HepG2 (cell line): Measurements from ENCODE around the gene PRELID1. TPM values are rescaled to one million over a fixed set of nuclear protein-coding genes. Genes with fewer than 3 reads are reported as not detected.

Experiments used
- ERF ChIP-seq: IDR thresholded peaks from 2 replicates; pipeline ENCODE4 v1.6.1; 2018; ENCODE audit warnings: missing biosample characterization, missing genetic modification reagents
- GLI4 ChIP-seq: sonication (generic); formaldehyde crosslinking; IDR thresholded peaks from 2 replicates; pipeline ENCODE4 v1.5.1; 2020; ENCODE audit warnings: missing genetic modification reagents, mild to moderate bottlenecking, moderate library complexity, borderline replicate concordance
- HDAC2 ChIP-seq: sonication (generic); formaldehyde crosslinking; IDR thresholded peaks from 2 replicates; pipeline ENCODE4 v1.4.0; 2020; ENCODE audit warnings: missing genetic modification reagents
- HIVEP1 ChIP-seq: sonication (generic); formaldehyde crosslinking; IDR thresholded peaks from 2 replicates; pipeline ENCODE4 v1.4.0; 2020; ENCODE audit warnings: mild to moderate bottlenecking, missing genetic modification reagents
- HNRNPLL ChIP-seq: fragments of 200-400 bp; formaldehyde crosslinking; IDR thresholded peaks from 2 replicates; pipeline ENCODE4 v1.6.1; 2017; ENCODE audit warnings: mild to moderate bottlenecking, low read depth, low read length; ENCODE audit not compliant: poor library complexity, severe bottlenecking
- IRF2 ChIP-seq: IDR thresholded peaks from 2 replicates; pipeline ENCODE4 v1.6.1; 2018; ENCODE audit warnings: missing genetic modification reagents, missing compliant biosample characterization
- KAT7 ChIP-seq: IDR thresholded peaks from 2 replicates; pipeline ENCODE4 v1.6.1; 2018; ENCODE audit warnings: borderline replicate concordance, missing compliant biosample characterization
- KDM1A ChIP-seq: IDR thresholded peaks from 2 replicates; pipeline ENCODE4 v1.6.1; 2016; ENCODE audit warnings: missing compliant biosample characterization
- MED13 ChIP-seq: sonication (generic); formaldehyde crosslinking; IDR thresholded peaks from 2 replicates; pipeline ENCODE4 v1.5.0; 2020; ENCODE audit warnings: missing genetic modification reagents
- MXD4 ChIP-seq: IDR thresholded peaks from 2 replicates; pipeline ENCODE4 v1.6.1; 2016; ENCODE audit warnings: mild to moderate bottlenecking, missing biosample characterization, missing genetic modification reagents
- NKX3-1 ChIP-seq: sonication (generic); formaldehyde crosslinking; IDR thresholded peaks from 2 replicates; pipeline ENCODE4 v1.5.0; 2020; ENCODE audit warnings: missing genetic modification reagents
- NR2F1 ChIP-seq, 2 experiments: fragments of 450-650 bp in 1 of 2; formaldehyde crosslinking in 1 of 2; IDR thresholded peaks; 2 replicates each; pipeline versions ENCODE4 v1.5.0 to v1.6.1; 2016 to 2020; ENCODE audit warnings: mild to moderate bottlenecking in 1 of 2, missing compliant biosample characterization in 1 of 2, missing genetic modification reagents in 1 of 2, moderate library complexity in 1 of 2
- PRPF4 ChIP-seq: fragments of 200-400 bp; formaldehyde crosslinking; IDR thresholded peaks from 2 replicates; pipeline ENCODE4 v1.6.1; 2016; ENCODE audit warnings: low read length, low read depth; ENCODE audit not compliant: poor library complexity, severe bottlenecking
- SETDB1 ChIP-seq: sonication (generic); formaldehyde crosslinking; IDR thresholded peaks from 2 replicates; pipeline ENCODE4 v1.5.1; 2020; ENCODE audit warnings: missing genetic modification reagents, mild to moderate bottlenecking, borderline replicate concordance
- SMAD3 ChIP-seq: sonication (generic); formaldehyde crosslinking; IDR thresholded peaks from 2 replicates; pipeline ENCODE4 v1.4.0; 2020; ENCODE audit warnings: missing genetic modification reagents
- TAF15 ChIP-seq: fragments of 200-400 bp; formaldehyde crosslinking; IDR thresholded peaks from one replicate; pipeline ENCODE4 v1.6.1; 2018; ENCODE audit warnings: mild to moderate bottlenecking, low read depth, low read length; ENCODE audit not compliant: poor library complexity, severe bottlenecking
- UBTF ChIP-seq: sonication (generic); formaldehyde crosslinking; IDR thresholded peaks from 2 replicates; pipeline ENCODE4 v1.4.0; 2020; ENCODE audit warnings: mild to moderate bottlenecking, missing genetic modification reagents
- ZBTB49 ChIP-seq: sonication (generic); formaldehyde crosslinking; IDR thresholded peaks from 2 replicates; pipeline ENCODE4 v1.4.0; 2020; ENCODE audit warnings: missing genetic modification reagents, borderline replicate concordance
- ZNF207 ChIP-seq: fragments of 450-650 bp; IDR thresholded peaks from 2 replicates; pipeline ENCODE4 v1.6.1; 2016; ENCODE audit warnings: antibody characterized with exemption, borderline replicate concordance
- ZNF276 ChIP-seq: sonication (generic); formaldehyde crosslinking; IDR thresholded peaks from 2 replicates; pipeline ENCODE4 v1.4.0; 2020; ENCODE audit warnings: mild to moderate bottlenecking, low read depth, missing genetic modification reagents
- ZNF605 ChIP-seq: sonication (generic); formaldehyde crosslinking; IDR thresholded peaks from 2 replicates; pipeline ENCODE4 v1.8.0; 2022; ENCODE audit warnings: mild to moderate bottlenecking, missing genetic modification reagents
- ZNF709 ChIP-seq: sonication (generic); formaldehyde crosslinking; IDR thresholded peaks from 2 replicates; pipeline ENCODE4 v1.5.0; 2020; ENCODE audit warnings: mild to moderate bottlenecking, missing genetic modification reagents
- polyA plus RNA-seq, 8 experiments: library from polyadenylated mRNA; depleted of rRNA in 3 of 8; stranded (reverse) in 7 of 8; unstranded in 1 of 8; fragments of >200 nt; fragmentation: Illumina TruSeq in 4 of 8; extraction: Trizol in 4 of 8; gene quantifications; 2 replicates each; pipeline versions ENCODE4 v1.2.1 to v1.2.3, GENCODE V29; 2011 to 2016; ENCODE audit warnings: low read depth in 4 of 8, missing spikeins in 1 of 8, mixed read lengths in 1 of 8; ENCODE audit not compliant: insufficient read depth in 1 of 8
- total RNA-seq, 5 experiments: library from RNA; depleted of rRNA; stranded (reverse); fragments of >200 nt; fragmentation: Illumina TruSeq; extraction: Trizol; gene quantifications; 2 replicates each; pipeline ENCODE4 v1.2.3, GENCODE V29; 2016; ENCODE audit warnings: low read depth in 1 of 5
- TF ChIP-seq, protein P1 (sequence below): sonication (generic); formaldehyde crosslinking; IDR thresholded peaks from 2 replicates; pipeline ENCODE4 v1.5.0; 2020; ENCODE audit warnings: missing genetic modification reagents, mild to moderate bottlenecking, borderline replicate concordance

Gene PRELID1
- total and polyA plus RNA-seq, 2 of the 13 experiments (the other 11 are each of a cell fraction or from before 2014, with no cell fraction given), result 250 to 271 TPM

GRCh38 chr5:177311723-177312648 is 8.4 kb downstream of the PRELID1 start, which contains the start of gene MXD3 (continued):
- TF ChIP-seq NKX3-1 (no peak), PRPF4 (no peak), TAF15 (peak; percentile 62), SETDB1 (no peak), HNRNPLL (peak; percentile 10), ZNF605 (peak; percentile 39; the same call in 1 of the 2 replicates), GLI4 (CRISPR knock-in tag) (no peak), ZNF709 (CRISPR knock-in tag) (no peak; the same call in 1 of the 2 replicates), SMAD3 (CRISPR knock-in tag) (no peak), IRF2 (CRISPR knock-in tag) (no peak), MED13 (CRISPR knock-in tag) (no peak; the same call in 1 of the 2 replicates), ERF (no peak), HIVEP1 (no peak), ZBTB49 (CRISPR knock-in tag) (no peak), KDM1A (CRISPR knock-in tag) (no peak), KAT7 (CRISPR knock-in tag) (no peak), ZNF207 (no peak), MXD4 (CRISPR knock-in tag) (peak; percentile 97), NR2F1 (CRISPR knock-in tag; IDR thresholded peaks at IDR 0.05) (no peak), UBTF (CRISPR knock-in tag) (no peak; the same call in 1 of the 2 replicates), ZNF276 (CRISPR knock-in tag) (no peak), HDAC2 (CRISPR knock-in tag) (peak; percentile 42)
- TF ChIP-seq, protein P1, sequence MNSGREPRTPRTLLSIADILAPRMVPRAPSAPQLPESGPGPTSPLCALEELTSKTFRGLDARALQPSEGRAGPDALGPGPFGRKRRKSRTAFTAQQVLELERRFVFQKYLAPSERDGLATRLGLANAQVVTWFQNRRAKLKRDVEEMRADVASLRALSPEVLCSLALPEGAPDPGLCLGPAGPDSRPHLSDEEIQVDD (CRISPR knock-in tag), result no peak
